Stomach smooth muscle (tissue), 2 donors: Measurements from ENCODE around the gene USP34.
"Not testable (repeated sequence)": the region's sequence is repeated elsewhere in the genome, so short reads cannot be mapped to it uniquely, and the experiment has no call there.

Source experiments
- H3K27ac ChIP-seq: one replicate; pipeline ENCODE4 v1.7.0; 2013; ENCODE audit warnings: mild to moderate bottlenecking, low read length, inconsistent platforms
- H3K27me3 ChIP-seq, 2 donors: one replicate each; pipeline ENCODE4 v1.7.0; 2013; ENCODE audit warnings: low read length in 2 of 2; ENCODE audit not compliant: insufficient read depth in 2 of 2, control insufficient read depth in 1 of 2
- H3K36me3 ChIP-seq, 2 donors: one replicate each; pipeline ENCODE4 v1.7.0; 2013; ENCODE audit warnings: low read length in 2 of 2; ENCODE audit not compliant: control insufficient read depth in 2 of 2, insufficient read depth in 2 of 2
- H3K4me1 ChIP-seq: one replicate; pipeline ENCODE4 v1.7.0; 2013; ENCODE audit warnings: low read length; ENCODE audit not compliant: control insufficient read depth, insufficient read depth
- H3K4me3 ChIP-seq, 2 donors: one replicate each; pipeline ENCODE4 v1.7.0; 2013; ENCODE audit warnings: low read length in 2 of 2
- H3K9ac ChIP-seq, 2 donors: one replicate each; pipeline ENCODE4 v1.7.0; 2013; ENCODE audit warnings: low read length in 2 of 2, mild to moderate bottlenecking in 1 of 2
- H3K9me3 ChIP-seq, 2 donors: one replicate each; pipeline ENCODE4 v1.7.0; 2013; ENCODE audit warnings: low read length in 2 of 2; ENCODE audit not compliant: control insufficient read depth in 2 of 2
- donor health status: healthy.
- donor health status: Pancreatic carcinoma.

USP34 gene

DNA sequence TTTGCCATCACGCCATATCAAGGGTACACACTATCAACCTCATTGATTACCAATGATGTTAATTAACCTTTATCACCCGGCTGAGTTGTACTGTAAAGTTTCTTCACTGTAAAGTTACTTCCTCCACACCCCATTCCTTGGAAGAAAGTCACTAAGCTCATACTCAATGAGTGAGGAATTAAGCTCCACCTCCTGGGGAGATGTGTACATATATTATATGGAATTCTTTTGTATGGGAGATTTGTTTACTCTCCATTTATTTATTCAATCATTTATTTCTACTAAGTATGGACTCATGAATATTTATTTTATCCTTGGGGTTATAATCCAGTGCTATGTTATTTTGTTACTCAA, 252.1 kb downstream of the USP34 start:
- Histone ChIP-seq H3K4me1 (no peaks in the 10 kb centered on the region), H3K9ac (no peak overlapping the region), H3K27me3 (no peaks in the 10 kb centered on the region), H3K4me3 (no peak overlapping the region), H3K9me3 (no peaks in the 10 kb centered on the region), H3K36me3 (peaks cover 22 to 24% of the 10 kb centered on the region in 2 donors), H3K27ac (no peak overlapping the region)

GRCh38 chr2:61218076-61218816, 252.6 kb downstream of the USP34 start:
- H3K9ac ChIP-seq, result no peak overlapping the region
- no peaks in the 10 kb centered on the region for H3K4me1 ChIP-seq
- no peaks in the 10 kb centered on the region for H3K27me3 ChIP-seq
- peaks cover 22 to 25% of the 10 kb centered on the region in 2 donors for H3K36me3 ChIP-seq
- no peak overlapping the region for H3K4me3 ChIP-seq
- no peaks in the 10 kb centered on the region for H3K9me3 ChIP-seq
- H3K27ac ChIP-seq, result no peak overlapping the region

- no peak overlapping the region for H3K9ac ChIP-seq
- peaks cover 10 to 15% of the 10 kb centered on the region in 2 donors for H3K36me3 ChIP-seq
- no peak overlapping the region for H3K4me3 ChIP-seq
- H3K27ac ChIP-seq, result no peak overlapping the region
- no peaks in the 10 kb centered on the region for H3K4me1 ChIP-seq
- no peaks in the 10 kb centered on the region for H3K27me3 ChIP-seq
- no peaks in the 10 kb centered on the region for H3K9me3 ChIP-seq
Measured at GRCh38 chr2:61214171-61214570, 256.7 kb downstream of the USP34 start.

GRCh38 chr2:61210332-61210981, 260.4 kb downstream of the USP34 start:
- H3K27ac ChIP-seq, result no peak overlapping the region
- no peaks in the 10 kb centered on the region for H3K27me3 ChIP-seq

GRCh38 chr2:61205132-61205531, 265.8 kb downstream of the USP34 start:
- Histone ChIP-seq H3K9ac (no peak overlapping the region), H3K9me3 (no peaks in the 10 kb centered on the region), H3K27me3 (no peaks in the 10 kb centered on the region), H3K4me3 (no peak overlapping the region), H3K36me3 (peaks cover 34 to 47% of the 10 kb centered on the region in 2 donors), H3K4me1 (no peaks in the 10 kb centered on the region), H3K27ac (no peak overlapping the region)

More at GRCh38 chr2:61210332-61210981, 260.4 kb downstream of the USP34 start:
- Histone ChIP-seq H3K36me3 (peaks cover 22 to 37% of the 10 kb centered on the region in 2 donors), H3K4me3 (no peak overlapping the region), H3K9me3 (no peaks in the 10 kb centered on the region), H3K9ac (no peak overlapping the region), H3K4me1 (no peaks in the 10 kb centered on the region)

GRCh38 chr2:61196671-61197070, 274.2 kb downstream of the USP34 start:
- Histone ChIP-seq H3K9me3 (no peaks in the 10 kb centered on the region), H3K9ac (no peak overlapping the region), H3K27me3 (no peaks in the 10 kb centered on the region), H3K36me3 (peaks cover 6 to 23% of the 10 kb centered on the region in 2 donors), H3K4me3 (no peak overlapping the region), H3K4me1 (peaks cover 4% of the 10 kb centered on the region), H3K27ac (no peak overlapping the region)

GRCh38 chr2:61194646-61195045, 276.2 kb downstream of the USP34 start:
- peaks cover 18 to 24% of the 10 kb centered on the region in 2 donors for H3K36me3 ChIP-seq

DNA sequence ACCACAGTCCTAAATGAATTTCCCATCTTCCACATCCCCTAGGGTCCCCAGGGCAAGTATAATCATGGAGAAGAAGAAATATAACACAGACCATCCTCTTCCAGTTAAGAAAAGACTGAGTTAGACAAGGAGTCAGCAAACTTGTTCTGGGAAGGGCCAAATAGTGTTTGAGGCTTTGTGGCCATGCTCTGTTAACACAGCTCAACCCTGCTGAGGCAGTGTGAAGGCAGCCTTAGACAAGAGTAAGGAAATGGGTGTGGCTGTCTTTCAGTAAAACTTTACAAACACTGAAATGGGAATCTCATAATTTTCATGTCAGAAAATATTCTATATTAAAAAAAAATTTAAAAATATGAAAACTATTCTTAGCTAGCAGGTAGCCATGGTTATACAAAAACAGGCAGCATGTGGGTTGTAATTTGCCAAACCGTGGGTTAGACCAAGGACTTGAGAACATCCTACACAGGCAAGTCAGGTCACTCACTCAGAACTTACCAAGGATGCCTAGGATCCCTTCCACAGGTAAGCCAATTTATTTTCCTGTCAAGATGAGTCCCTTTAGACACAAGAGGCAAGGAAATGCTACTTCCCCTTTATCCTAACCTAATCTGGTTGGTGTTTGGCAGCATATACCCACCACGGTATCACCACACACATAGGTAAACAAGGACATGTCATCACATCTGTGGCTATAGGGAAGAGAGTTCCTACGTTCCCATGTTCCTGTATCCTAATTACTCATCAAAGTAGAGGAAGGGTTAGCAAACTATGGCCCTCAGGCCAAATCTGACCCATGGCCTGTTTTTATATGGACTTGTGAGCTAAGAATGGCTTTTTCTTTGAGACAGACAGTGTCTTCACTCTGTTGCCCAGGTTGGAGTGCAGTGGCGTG, 277.0 kb downstream of the USP34 start:
- Histone ChIP-seq H3K9me3 (no peaks in the 10 kb centered on the region), H3K9ac (no peak overlapping the region), H3K27ac (no peak overlapping the region), H3K36me3 (peaks cover 20 to 25% of the 10 kb centered on the region in 2 donors), H3K4me1 (peaks cover 4% of the 10 kb centered on the region), H3K4me3 (no peak overlapping the region), H3K27me3 (no peaks in the 10 kb centered on the region)

More at GRCh38 chr2:61194646-61195045, 276.2 kb downstream of the USP34 start:
- not testable (repeated sequence) for H3K9ac ChIP-seq, H3K9me3 ChIP-seq, H3K4me3 ChIP-seq, H3K4me1 ChIP-seq, H3K27me3 ChIP-seq, H3K27ac ChIP-seq

- peaks cover 46 to 66% of the 10 kb centered on the region in 2 donors for H3K36me3 ChIP-seq
- H3K9ac ChIP-seq, result no peak overlapping the region
- no peaks in the 10 kb centered on the region for H3K27me3 ChIP-seq
- H3K9me3 ChIP-seq, result no peaks in the 10 kb centered on the region
- no peaks in the 10 kb centered on the region for H3K4me1 ChIP-seq
- no peak overlapping the region for H3K4me3 ChIP-seq
- no peak overlapping the region for H3K27ac ChIP-seq
Measured at GRCh38 chr2:61187085-61187484, 283.8 kb downstream of the USP34 start.

GRCh38 chr2:61185231-61185728, 285.6 kb downstream of the USP34 start:
- H3K36me3 ChIP-seq, result peaks cover 42 to 67% of the 10 kb centered on the region in 2 donors

More at GRCh38 chr2:61185231-61185728, 285.6 kb downstream of the USP34 start:
- H3K4me3 ChIP-seq, result no peak overlapping the region
- no peak overlapping the region for H3K27ac ChIP-seq
- H3K9ac ChIP-seq, result no peak overlapping the region
- no peaks in the 10 kb centered on the region for H3K9me3 ChIP-seq
- H3K27me3 ChIP-seq, result no peaks in the 10 kb centered on the region
- peaks cover 13% of the 10 kb centered on the region for H3K4me1 ChIP-seq
